ENCODE measurements around the gene ST3GAL3.

Gene ST3GAL3

GRCh38 chr1:43867976-43868740, 160.8 kb downstream of the ST3GAL3 start:
- no peaks in the 10 kb centered on the region for H3K27me3 ChIP-seq
- peaks cover 29 to 46% (median 33%) of the 10 kb centered on the region in 10 experiments for H3K4me1 ChIP-seq
- H3K4me3 ChIP-seq: no peak overlapping the region
- peaks cover 0 to 9% (median 3%) of the 10 kb centered on the region in 11 experiments; a peak in 4 of 22 replicates for H3K9me3 ChIP-seq (replicated peaks in 1 of 11)
- H3K36me3 ChIP-seq: peaks cover 0 to 16% (median 7%) of the 10 kb centered on the region in 11 experiments; a peak in 10 of 22 replicates
- peak overlapping the region in 1 of 11 experiments; percentile 40; a peak in 2 of 22 replicates for H3K9ac ChIP-seq
- H4K20me1 ChIP-seq: no peaks in the 10 kb centered on the region
- TF ChIP-seq Cebpa-rat (IDR thresholded peaks at IDR 0.05): no peak
- H3K4me2 ChIP-seq: peak overlapping the region; percentile 27 to 66 (median 51)
- H3K27ac ChIP-seq: peak overlapping the region in 10 of 11 experiments; percentile 2 to 74 (median 26); a peak in 15 of 22 replicates

DNA sequence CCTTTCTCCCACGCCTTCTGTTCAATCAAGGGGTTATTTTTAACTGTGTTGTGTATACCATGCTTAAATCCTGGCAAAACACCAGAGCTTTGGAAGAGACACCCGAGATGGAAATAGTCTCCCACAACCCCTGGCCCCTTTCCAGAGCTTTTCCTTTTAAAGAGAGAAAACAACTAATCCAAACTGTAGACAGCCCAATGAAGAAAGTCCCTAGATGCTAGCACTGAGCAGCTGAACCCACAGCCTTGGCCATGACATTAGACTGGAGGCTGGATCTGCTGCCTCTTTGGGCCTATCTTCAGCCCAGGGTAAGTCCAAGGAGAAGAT, 161.4 kb downstream of the ST3GAL3 start:
- Histone ChIP-seq H3K4me2 (peak overlapping the region; percentile 27 to 66 (median 51)), H3K36me3 (peaks cover 0 to 11% (median 7%) of the 10 kb centered on the region in 11 experiments; a peak in 8 of 22 replicates), H3K9ac (peak overlapping the region in 1 of 11 experiments; percentile 40; a peak in 1 of 22 replicates), H3K27ac (peak overlapping the region in 10 of 11 experiments; percentile 2 to 74 (median 26); a peak in 14 of 22 replicates), H3K4me3 (no peak overlapping the region), H3K9me3 (replicated peaks in 1 of 11) (peaks cover 0 to 4% (median 0%) of the 10 kb centered on the region in 11 experiments; a peak in 1 of 22 replicates), H3K4me1 (peaks cover 29 to 46% (median 33%) of the 10 kb centered on the region in 10 experiments), H4K20me1 (no peaks in the 10 kb centered on the region), H3K27me3 (no peaks in the 10 kb centered on the region)
- TF ChIP-seq Cebpa-rat (IDR thresholded peaks at IDR 0.05): no peak

GRCh38 chr1:43870306-43870705, 163.0 kb downstream of the ST3GAL3 start:
- Histone ChIP-seq H4K20me1 (no peaks in the 10 kb centered on the region), H3K27ac (peak overlapping the region in 3 of 11 experiments; percentile 4 to 17 (median 13); a peak in 2 of 22 replicates), H3K9me3 (replicated peaks in 1 of 11) (no peaks in the 10 kb centered on the region), H3K4me3 (no peak overlapping the region), H3K4me2 (peak overlapping the region in 9 of 11 experiments; percentile 2 to 62 (median 42); a peak in 14 of 22 replicates), H3K9ac (peak overlapping the region in 1 of 11 experiments; percentile 41; a peak in 1 of 22 replicates), H3K4me1 (peaks cover 27 to 42% (median 33%) of the 10 kb centered on the region in 10 experiments), H3K36me3 (peaks cover 0 to 11% (median 7%) of the 10 kb centered on the region in 11 experiments; a peak in 7 of 22 replicates), H3K27me3 (no peaks in the 10 kb centered on the region)
- no peak for TF ChIP-seq Cebpa-rat (IDR thresholded peaks at IDR 0.05)

- Histone ChIP-seq H3K4me2 (peak overlapping the region in 6 of 11 experiments; percentile 23 to 62 (median 45); a peak in 12 of 22 replicates), H3K4me3 (no peak overlapping the region), H3K27me3 (no peaks in the 10 kb centered on the region), H3K36me3 (peaks cover 0 to 6% (median 0%) of the 10 kb centered on the region in 11 experiments; a peak in 4 of 22 replicates), H3K4me1 (peaks cover 19 to 40% (median 33%) of the 10 kb centered on the region in 10 experiments), H4K20me1 (no peaks in the 10 kb centered on the region), H3K9me3 (replicated peaks in 1 of 11) (no peaks in the 10 kb centered on the region), H3K9ac (no peak overlapping the region), H3K27ac (peak overlapping the region in 3 of 11 experiments; percentile 6 to 17 (median 13); a peak in 3 of 22 replicates)
- no peak for TF ChIP-seq Cebpa-rat (IDR thresholded peaks at IDR 0.05)
These were observed 164.0 kb downstream of the ST3GAL3 start for GRCh38 chr1:43871181-43871910.

- Histone ChIP-seq H4K20me1 (no peaks in the 10 kb centered on the region), H3K9ac (no peak overlapping the region), H3K36me3 (peaks cover 0 to 8% (median 0%) of the 10 kb centered on the region in 11 experiments; a peak in 4 of 22 replicates), H3K27ac (no peak overlapping the region), H3K4me3 (no peak overlapping the region), H3K27me3 (no peaks in the 10 kb centered on the region), H3K4me1 (peaks cover 19 to 40% (median 33%) of the 10 kb centered on the region in 10 experiments), H3K4me2 (no peak overlapping the region), H3K9me3 (replicated peaks in 1 of 11) (no peaks in the 10 kb centered on the region)
- TF ChIP-seq Cebpa-rat (IDR thresholded peaks at IDR 0.05): no peak
These were observed 164.9 kb downstream of the ST3GAL3 start for GRCh38 chr1:43872280-43872679.

GRCh38 chr1:43873851-43874250, 166.5 kb downstream of the ST3GAL3 start:
- no peak for TF ChIP-seq Cebpa-rat (IDR thresholded peaks at IDR 0.05)
- peaks cover 7 to 43% (median 35%) of the 10 kb centered on the region in 10 experiments for H3K4me1 ChIP-seq
- H3K9ac ChIP-seq: no peak overlapping the region
- H3K36me3 ChIP-seq: peaks cover 0 to 8% (median 0%) of the 10 kb centered on the region in 11 experiments; a peak in 4 of 22 replicates
- no peak overlapping the region for H3K4me2 ChIP-seq
- no peaks in the 10 kb centered on the region for H3K27me3 ChIP-seq
- no peaks in the 10 kb centered on the region for H4K20me1 ChIP-seq
- no peaks in the 10 kb centered on the region for H3K9me3 ChIP-seq (replicated peaks in 1 of 11)
- no peak overlapping the region for H3K4me3 ChIP-seq
- no peak overlapping the region for H3K27ac ChIP-seq

DNA sequence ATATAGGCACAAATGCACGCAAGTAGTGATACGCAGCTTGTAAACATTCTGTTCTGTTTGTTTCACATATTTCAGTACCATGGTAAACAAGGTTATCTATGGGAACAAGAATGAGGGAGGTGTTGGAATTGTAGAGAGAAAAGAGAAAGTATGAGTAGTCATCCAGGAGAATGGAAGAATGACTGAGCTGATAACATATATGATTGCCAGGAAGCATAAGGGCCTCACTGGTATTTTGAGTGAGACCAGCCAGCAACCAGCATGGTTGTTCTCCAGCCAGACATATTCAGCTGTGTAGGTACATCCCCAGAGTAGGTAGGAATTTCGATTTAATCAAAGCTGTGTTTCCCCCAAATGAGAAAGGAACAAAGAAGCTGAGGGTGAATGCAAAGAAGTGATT, 167.4 kb downstream of the ST3GAL3 start:
- Histone ChIP-seq H3K9me3 (replicated peaks in 1 of 11) (no peaks in the 10 kb centered on the region), H3K27ac (no peak overlapping the region), H3K36me3 (peaks cover 0 to 10% (median 3%) of the 10 kb centered on the region in 11 experiments; a peak in 11 of 22 replicates), H3K4me1 (peaks cover 9 to 43% (median 35%) of the 10 kb centered on the region in 10 experiments; a peak in 19 of 20 replicates), H4K20me1 (no peaks in the 10 kb centered on the region), H3K4me3 (no peak overlapping the region), H3K4me2 (no peak overlapping the region), H3K27me3 (no peaks in the 10 kb centered on the region), H3K9ac (no peak overlapping the region)
- no peak for TF ChIP-seq Cebpa-rat (IDR thresholded peaks at IDR 0.05)

DNA sequence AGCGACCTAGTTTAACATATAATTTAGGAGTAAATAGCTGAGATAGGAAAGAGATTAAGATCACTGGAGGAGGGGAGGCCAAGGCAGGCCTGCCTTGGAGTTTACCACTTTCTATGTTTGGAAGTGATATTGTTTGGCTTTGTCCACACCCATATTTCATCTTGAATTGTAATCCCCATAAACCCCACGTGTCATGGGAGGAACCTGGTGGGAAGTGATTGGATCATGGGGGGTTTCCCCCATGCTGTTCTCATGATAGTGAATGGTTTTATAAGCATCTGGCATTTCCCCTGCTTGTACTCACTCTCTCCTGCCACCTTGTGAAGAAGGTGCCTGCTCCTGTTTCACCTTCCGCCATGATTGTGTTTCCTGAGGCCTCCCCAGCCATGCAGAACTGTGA, 168.0 kb downstream of the ST3GAL3 start:
- no peaks in the 10 kb centered on the region for H3K9me3 ChIP-seq (replicated peaks in 1 of 11)
- no peaks in the 10 kb centered on the region for H3K27me3 ChIP-seq
- no peak overlapping the region for H3K4me3 ChIP-seq
- no peaks in the 10 kb centered on the region for H4K20me1 ChIP-seq
- no peak for TF ChIP-seq Cebpa-rat (IDR thresholded peaks at IDR 0.05)
- H3K27ac ChIP-seq: no peak overlapping the region
- peaks cover 13 to 43% (median 35%) of the 10 kb centered on the region in 10 experiments for H3K4me1 ChIP-seq
- no peak overlapping the region for H3K9ac ChIP-seq
- no peak overlapping the region for H3K4me2 ChIP-seq
- peaks cover 0 to 15% (median 6%) of the 10 kb centered on the region in 11 experiments; a peak in 11 of 22 replicates for H3K36me3 ChIP-seq

- no peak for TF ChIP-seq Cebpa-rat (IDR thresholded peaks at IDR 0.05)
These were observed 169.8 kb downstream of the ST3GAL3 start for GRCh38 chr1:43877101-43877500.

More at GRCh38 chr1:43877101-43877500, 169.8 kb downstream of the ST3GAL3 start:
- H3K27ac ChIP-seq: no peak overlapping the region
- H4K20me1 ChIP-seq: no peaks in the 10 kb centered on the region
- no peaks in the 10 kb centered on the region for H3K9me3 ChIP-seq (replicated peaks in 1 of 11)
- peaks cover 0 to 15% (median 6%) of the 10 kb centered on the region in 11 experiments; a peak in 11 of 22 replicates for H3K36me3 ChIP-seq
- peaks cover 25 to 51% (median 45%) of the 10 kb centered on the region in 10 experiments for H3K4me1 ChIP-seq
- no peaks in the 10 kb centered on the region for H3K27me3 ChIP-seq
- H3K9ac ChIP-seq: no peak overlapping the region
- H3K4me3 ChIP-seq: no peak overlapping the region
- no peak overlapping the region for H3K4me2 ChIP-seq

Data from BLaER1 treated with 17β-estradiol and CSF1 and Interleukin-3, amounts not matched to agents 10 nM and 100 nM (cell line).